T-helper 1 cell treated with Interleukin-12 subunit alpha and Interleukin-12 subunit beta and Interleukin-4 antibody, amounts not matched to agents 30 ng/mL and 1 ng/mL, for 36 hours (primary cell): Measurements from ENCODE around the gene ZNF773. TPM values are rescaled to one million over a fixed set of nuclear protein-coding genes. Genes with fewer than 3 reads are reported as not detected.
"Not testable (repeated sequence)": the region's sequence is repeated elsewhere in the genome, so short reads cannot be mapped to it uniquely, and the experiment has no call there.

ENCODE experiments used
- intact Hi-C: fragments of 100-400 bp; cut with micrococcal nuclease; formaldehyde crosslinking; loops from one replicate; pipeline ENCODE4 v1.15.1; 2024
- total RNA-seq: library from RNA; stranded (reverse); gene quantifications from 2 replicates; pipeline ENCODE4 v1.2.3, GENCODE V29; 2022

Gene ZNF773
- total RNA-seq, result 9.6 and 10.0 TPM in 2 replicates

DNA sequence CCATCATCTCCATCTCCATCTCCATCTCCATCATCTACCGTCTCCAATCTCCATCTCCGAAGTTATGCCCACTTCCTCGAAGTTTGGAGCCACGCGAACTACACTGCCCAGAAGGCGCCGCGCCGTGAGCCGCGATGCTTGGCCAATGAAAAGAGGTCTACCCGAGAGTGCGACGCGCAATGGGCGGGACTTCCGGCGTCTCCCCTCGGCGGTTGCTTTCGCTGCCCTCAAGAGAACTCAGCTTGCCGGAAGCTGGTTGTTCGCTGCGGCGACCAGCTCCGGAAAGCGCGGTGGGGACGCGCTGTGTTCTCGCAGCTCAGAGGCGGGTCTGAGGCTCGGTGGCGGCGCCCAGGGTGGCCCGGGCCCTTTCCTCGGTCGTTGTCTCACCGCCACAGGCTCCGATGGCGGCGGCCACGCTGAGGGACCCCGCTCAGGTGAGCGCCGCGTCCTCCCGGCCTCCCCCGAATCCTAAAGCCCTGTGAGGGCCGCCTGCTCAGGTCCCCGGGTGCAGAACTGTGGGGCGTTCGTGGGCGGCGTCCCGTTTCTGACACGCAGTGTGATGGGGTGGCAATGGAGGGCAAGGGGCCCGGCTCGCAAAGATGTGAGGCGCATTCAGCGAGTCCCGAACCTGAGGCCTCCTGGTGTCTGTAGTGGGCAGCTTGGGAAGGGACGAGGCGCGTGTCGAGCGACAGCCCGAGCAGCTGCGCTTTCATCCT lies at the start of gene ZNF773:
TSS of gene ZNF773 (plus strand) at position 259 of the 716 bp plus-strand sequence. CDS start at position 402, 143 bp downstream.
- intact Hi-C loops, result loop anchor here (1.0 to 10.0 kb wide), 18 partner anchors 13 to 1096 kb away; partner anchors contain the start of genes ZNF134, ZNF17, ZNF211 and ZNF419

- intact Hi-C loops, result no loop called here
Observed at GRCh38 chr19:57452307-57452706, 47.4 kb upstream of the ZNF773 start.

- intact Hi-C loops, result loop anchor here (1.0 kb wide), 3 partner anchors 437 to 1053 kb away; partner anchors contain the start of gene ZBTB45
Observed at GRCh38 chr19:57465680-57466381, 33.9 kb upstream of the ZNF773 start.

GRCh38 chr19:57466489-57466888 lies 33.2 kb upstream of the ZNF773 start:
- intact Hi-C loops, result no loop called here

- intact Hi-C loops, result no loop called here
Observed at GRCh38 chr19:57473646-57474045, 26.1 kb upstream of the ZNF773 start.

GRCh38 chr19:57477191-57478008 lies 22.3 kb upstream of the ZNF773 start, which contains the start of gene ZNF772:
Gene ZNF772, minus strand, starts transcription at chr19:57477566. Its CDS starts 257 bp downstream, at chr19:57477309.
- intact Hi-C loops, result loop anchor here (1.0 to 5.0 kb wide), 14 partner anchors 10 to 827 kb away; partner anchors contain the start of genes ERVK3-1, TRAPPC2B, ZNF17 and ZNF329

DNA sequence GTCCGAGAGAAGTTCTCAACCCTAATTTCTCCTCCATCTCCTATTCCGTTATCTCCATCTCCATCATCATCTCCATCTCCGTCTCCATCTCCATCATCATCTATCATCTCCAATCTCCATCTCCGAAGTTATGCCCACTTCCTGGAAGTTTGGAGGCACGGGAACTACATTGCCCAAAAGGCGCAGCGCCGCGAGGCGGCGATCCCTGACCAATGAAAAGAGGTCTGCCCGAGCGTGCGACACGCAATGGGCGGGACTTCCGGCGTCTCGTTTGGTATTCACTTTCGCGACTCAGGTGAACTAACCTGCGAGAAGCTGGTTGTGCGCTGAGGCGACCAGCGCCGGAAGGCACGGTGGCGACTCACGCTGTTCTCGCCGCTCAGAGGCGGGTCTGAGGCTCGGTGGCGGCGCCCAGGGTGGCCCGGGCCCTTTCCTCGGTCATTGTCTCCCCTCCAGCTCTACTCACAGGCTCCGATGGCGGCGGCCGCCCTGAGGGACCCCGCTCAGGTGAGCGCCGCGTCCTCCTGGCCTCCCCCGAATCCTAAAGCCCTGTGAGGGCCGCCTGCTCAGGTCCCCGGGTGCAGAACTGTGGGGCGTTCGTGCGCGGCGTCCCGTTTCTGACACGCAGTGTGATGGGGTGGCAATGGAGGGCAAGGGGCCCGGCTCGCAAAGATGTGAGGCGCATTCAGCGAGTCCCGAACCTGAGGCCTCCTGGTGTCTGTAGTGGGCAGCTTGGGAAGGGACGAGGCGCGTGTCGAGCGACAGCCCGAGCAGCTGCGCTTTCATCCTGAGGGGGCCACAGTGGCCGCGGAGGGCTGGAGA lies 12.1 kb upstream of the ZNF773 start, which contains the start of gene ZNF419:
TSS of gene ZNF419 (plus strand) at position 274 of the 822 bp plus-strand sequence. CDS start at position 475, 201 bp downstream.
- intact Hi-C loops, result loop anchor here (1.0 to 5.0 kb wide), 15 partner anchors 10 to 515 kb away; partner anchors contain the start of genes ZNF134, ZNF17, ZNF211 and ZNF416

- intact Hi-C loops, result loop anchor here (5.0 kb wide), 1 partner anchor 514 kb away; the partner anchor contains the start of gene ZNF606
Observed at GRCh38 chr19:57488299-57488644, 11.5 kb upstream of the ZNF773 start.

GRCh38 chr19:57499332-57499679 lies 432 bp upstream of the ZNF773 start:
- intact Hi-C loops, result loop anchor here (1.0 to 10.0 kb wide), 18 partner anchors 12 to 1095 kb away; partner anchors contain the start of genes ZNF134, ZNF17, ZNF211 and ZNF419

- intact Hi-C loops, result not testable (repeated sequence)
Observed at GRCh38 chr19:57500400-57500799, 662 bp downstream of the ZNF773 start.

DNA sequence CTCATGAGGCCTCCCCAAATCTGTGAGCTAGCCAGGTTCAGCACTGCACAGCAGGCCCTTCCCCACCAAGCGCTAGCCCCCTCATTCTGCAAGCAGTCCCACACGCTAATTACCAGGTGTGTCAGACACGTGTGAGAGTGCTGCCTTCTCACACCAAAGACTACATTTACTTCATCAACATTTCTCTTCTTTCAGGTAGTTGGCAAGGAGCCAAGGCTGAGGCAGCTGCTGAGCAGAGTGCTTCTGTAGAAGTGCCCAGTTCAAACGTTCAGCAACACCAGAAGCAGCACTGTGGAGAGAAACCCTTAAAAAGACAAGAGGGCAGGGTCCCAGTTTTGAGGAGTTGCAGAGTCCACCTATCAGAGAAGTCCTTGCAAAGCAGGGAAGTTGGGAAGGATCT lies 6.4 kb downstream of the ZNF773 start:
- intact Hi-C loops, result no loop called here

DNA sequence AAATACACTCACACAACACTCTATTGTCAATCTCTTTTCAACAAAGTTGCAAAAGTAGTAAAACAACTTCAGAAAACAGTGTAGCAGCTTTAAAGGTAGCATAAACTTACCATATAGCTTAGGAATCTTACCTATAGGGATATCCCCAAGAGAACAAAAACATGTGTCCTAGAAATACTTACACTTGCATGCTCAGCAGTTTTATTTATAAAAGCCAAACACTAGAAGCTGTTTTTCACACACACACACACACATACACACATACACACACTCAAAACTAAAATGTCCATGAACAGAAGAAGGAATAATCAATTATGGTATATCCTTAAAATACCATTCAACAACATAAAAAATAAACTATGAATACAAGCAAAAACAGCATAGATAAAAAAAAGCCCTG lies 11.7 kb downstream of the ZNF773 start:
- intact Hi-C loops, result no loop called here

GRCh38 chr19:57512845-57513244 lies 13.1 kb downstream of the ZNF773 start:
- intact Hi-C loops, result no loop called here

DNA sequence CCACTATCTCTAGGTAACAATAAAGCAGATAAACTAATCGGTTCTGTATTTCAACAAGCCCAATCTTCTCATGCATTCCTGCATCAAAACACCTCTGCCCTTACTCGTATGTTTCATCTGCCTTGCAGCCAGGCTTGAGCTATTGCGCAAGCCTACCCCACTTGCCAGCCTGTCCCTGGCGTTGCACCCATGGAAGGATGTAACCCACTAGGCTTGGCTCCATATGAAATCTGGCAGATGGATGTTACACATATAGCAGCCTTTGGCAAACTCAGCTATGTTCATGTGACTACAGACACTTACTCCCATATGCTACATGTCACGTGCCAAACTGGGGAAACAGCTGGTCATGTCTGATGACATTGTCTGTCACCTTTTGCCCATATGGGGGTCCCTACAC lies 15.5 kb downstream of the ZNF773 start:
- intact Hi-C loops, result no loop called here

DNA sequence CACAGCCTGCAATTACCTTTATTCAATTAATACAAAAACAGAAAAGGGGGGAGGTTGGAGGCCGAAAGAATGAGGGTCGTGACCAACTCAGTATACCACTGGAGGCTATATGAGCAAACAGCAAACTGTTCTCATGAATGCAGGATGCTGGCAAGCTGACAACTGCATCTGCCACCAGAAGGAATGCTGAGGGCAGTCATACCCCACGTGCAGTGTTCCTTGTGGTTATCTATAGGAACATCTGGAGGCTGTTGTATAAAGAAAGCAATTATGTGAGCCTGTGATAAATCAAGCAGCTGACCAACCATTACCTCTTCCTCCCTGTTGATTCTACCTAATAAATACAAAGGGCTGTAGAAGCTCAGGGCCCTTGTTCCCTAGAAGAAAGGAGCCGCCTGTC lies 18.3 kb downstream of the ZNF773 start:
- intact Hi-C loops, result not testable (repeated sequence)

- intact Hi-C loops, result loop anchor here (1.0 to 2.0 kb wide), 23 partner anchors 28 to 881 kb away; partner anchors contain the start of genes ERVK3-1, TRAPPC2B, ZNF134 and ZNF17
Observed at GRCh38 chr19:57527136-57527881, 27.6 kb downstream of the ZNF773 start, which contains the start of gene ZNF549. Gene ZNF549, plus strand, starts transcription at chr19:57527356. Its CDS starts 218 bp downstream, at chr19:57527574.

- intact Hi-C loops, result no loop called here
Observed at GRCh38 chr19:57537953-57538547, 38.3 kb downstream of the ZNF773 start.

DNA sequence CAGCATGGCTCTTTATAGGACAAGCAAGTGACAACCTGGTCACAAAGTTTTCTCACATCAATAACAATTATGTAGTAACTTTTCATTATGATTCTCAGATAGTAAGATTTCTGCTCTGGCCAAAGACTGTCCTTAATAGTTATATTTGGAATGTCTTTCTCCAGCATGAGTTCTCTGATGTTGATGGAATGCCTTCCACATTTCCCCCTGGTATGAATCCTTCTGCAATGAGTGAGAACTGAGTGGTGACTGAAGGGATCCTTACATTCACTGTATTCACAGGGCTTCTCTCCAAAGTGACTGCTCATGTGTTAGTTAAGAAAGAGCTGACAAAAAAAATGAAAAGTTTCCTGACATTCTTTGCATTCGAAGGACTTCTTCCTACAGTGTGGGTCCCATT lies 46.8 kb downstream of the ZNF773 start:
- intact Hi-C loops, result no loop called here

GRCh38 chr19:57552432-57552831 lies 52.7 kb downstream of the ZNF773 start:
- intact Hi-C loops, result no loop called here
